GM19025 (cell line): ENCODE data around the gene SUV39H1.

ENCODE experiments used
- ATAC-seq: cut with Tn5 transposase; IDR thresholded peaks from one replicate; pipeline ENCODE4 v1.9.1; 2021; ENCODE audit warnings: mild to moderate bottlenecking, low read depth, moderate library complexity; ENCODE audit not compliant: unreplicated experiment

Gene SUV39H1

DNA sequence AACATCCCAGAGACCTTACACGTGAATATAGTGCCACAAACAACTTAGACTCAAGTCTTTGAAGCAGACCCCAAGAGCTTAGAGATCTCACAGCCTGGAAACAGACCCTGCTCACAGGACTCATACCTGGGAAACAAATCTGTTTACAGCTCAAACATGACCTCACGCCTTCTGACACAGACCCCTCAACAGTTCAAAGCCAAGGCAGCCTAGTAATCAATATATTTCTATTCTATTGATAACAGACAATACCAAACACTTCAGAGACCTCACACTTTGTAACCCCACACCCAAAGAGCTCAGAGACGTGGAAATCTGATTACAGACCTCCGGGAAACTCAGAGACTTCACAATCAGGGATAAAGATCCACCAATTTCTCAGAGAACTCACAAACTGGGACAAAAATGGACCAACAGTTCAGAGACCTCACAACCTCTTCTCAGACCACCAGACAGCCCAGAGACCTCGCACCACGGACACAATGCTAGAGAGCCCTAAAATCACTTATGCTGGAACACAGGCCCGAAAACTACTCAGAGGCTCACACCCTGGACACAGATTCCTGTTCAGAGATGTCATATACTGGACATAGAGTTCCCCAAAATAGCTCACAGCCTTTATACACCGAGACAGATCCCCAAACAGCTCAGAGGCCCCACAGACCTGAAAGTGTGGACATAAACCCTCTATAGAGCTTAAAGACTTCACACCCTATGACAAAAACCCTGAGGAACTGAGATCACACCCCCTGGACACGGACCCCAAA, 14.8 kb downstream of the SUV39H1 start:
- ATAC-seq: no peak

DNA sequence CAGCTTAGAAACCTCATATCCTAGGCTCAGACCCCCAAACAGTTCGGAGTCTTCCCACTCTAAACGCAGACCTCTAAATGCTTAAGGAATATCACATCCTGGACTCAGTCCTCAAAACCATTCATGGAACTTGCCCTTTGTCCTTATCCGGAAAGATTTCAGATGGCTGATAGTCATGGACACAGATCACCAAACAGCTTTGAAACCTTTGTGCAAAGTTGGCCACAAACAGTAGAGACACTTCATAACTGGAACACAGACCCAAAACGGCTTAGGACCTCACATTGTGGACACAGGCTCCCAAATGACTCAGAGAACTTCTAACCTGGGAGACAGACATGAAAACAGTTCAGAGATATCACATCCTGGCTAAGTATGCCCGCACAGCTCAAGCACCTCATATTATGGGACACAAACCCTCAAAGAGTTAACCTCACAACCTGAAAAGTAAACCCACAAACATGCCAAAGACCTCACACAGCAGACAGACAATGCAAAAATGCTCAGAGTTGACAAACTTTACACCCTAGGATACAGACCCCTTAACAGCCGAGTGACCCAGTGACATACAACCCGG, 15.5 kb downstream of the SUV39H1 start:
- no peak for ATAC-seq

DNA sequence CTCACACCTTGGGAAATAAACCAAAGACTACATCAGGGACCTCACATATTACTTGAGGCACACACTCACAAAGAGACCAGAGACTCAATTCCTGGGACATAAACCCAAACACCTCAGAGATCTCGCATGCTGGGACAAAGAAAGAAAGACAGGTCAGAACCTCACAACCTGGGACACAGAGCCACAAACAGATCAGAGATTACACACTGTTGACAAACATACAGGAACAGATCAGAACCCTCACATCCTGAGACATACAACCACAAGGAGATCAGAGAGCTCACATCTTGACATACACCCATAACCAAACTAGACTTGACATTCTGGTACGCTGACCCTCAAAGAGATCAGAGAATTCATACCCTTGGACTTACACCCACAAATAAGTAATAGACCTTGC, 17.3 kb downstream of the SUV39H1 start:
- no peak for ATAC-seq

DNA sequence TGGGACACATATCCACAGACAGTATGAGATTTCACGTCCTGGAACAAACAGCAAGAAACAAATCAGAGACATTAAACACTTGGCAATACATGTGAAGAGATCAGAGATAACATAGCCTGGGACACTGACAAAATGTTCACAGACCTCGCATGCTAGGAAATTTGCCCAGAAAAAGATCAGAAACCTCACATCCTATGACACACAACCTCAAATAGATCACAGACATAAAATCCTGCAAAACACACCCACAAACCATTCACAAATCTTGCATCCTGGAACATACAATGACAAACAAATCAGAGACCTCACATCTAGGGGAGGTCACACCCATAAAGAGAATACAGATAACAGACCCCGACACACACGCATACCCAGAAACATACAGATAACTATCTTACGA, 18.0 kb downstream of the SUV39H1 start:
- ATAC-seq: no peak

DNA sequence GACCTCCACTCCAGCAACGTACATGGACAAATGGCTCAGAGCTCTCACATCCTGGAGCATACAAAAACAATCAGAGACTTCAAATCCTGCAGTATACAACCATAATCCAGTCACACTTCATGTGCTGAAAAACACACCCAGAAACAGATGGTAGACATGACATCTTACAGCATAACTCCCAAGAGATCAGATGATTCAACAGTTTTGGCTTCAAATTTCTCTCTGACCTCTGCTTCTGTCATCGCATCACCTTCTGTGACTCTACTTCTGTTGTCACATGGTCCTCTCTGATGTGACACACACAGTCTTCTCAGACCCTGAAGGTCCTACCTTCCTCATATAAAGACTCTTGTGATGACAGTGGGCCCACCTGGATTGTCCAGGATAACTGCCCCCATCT, 18.5 kb downstream of the SUV39H1 start:
- ATAC-seq: no peak

DNA sequence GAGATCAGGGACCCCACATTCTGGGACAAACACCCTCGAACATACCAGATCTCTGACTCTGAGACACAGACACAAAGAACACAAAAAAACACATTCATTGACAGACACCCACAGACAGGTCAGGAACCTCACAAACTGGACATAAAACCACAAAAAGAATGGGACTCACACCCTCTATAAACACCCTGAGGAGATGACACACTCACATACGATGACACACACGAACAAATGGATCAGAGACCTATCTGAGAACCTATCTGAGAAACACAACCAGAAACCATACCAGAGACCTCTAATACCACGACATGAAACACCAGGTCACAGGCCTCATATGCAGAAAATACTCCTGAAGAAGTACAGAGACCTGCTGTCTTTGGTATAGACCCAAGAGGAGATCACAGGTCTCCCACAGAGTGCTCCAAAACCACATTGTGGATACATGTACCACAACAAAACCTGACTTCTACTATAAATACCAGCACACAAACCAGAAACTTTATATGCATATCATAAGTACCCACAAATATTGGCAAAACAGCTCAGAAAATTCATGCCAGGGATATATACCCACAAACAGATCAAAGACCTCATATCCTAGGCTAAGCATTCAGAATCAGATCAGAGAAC, 19.5 kb downstream of the SUV39H1 start:
- ATAC-seq: no peak

DNA sequence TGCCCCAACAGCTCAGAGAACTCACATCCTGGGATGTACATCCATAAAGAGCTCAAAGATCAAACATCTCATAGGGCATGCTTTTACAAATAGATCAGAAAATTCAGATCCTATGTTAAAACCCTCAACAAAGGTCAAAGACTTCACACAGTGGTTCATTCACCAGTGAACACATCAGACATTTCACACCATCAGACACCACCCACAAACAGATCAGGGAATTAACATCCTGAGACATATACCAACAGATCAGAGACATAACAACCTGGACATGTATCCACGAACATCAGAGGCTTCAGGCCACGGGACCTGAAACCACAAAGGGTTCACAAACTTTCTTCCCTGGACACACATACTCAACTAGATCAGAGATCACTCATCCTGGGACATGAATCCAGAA, 23.4 kb downstream of the SUV39H1 start:
- ATAC-seq: no peak

DNA sequence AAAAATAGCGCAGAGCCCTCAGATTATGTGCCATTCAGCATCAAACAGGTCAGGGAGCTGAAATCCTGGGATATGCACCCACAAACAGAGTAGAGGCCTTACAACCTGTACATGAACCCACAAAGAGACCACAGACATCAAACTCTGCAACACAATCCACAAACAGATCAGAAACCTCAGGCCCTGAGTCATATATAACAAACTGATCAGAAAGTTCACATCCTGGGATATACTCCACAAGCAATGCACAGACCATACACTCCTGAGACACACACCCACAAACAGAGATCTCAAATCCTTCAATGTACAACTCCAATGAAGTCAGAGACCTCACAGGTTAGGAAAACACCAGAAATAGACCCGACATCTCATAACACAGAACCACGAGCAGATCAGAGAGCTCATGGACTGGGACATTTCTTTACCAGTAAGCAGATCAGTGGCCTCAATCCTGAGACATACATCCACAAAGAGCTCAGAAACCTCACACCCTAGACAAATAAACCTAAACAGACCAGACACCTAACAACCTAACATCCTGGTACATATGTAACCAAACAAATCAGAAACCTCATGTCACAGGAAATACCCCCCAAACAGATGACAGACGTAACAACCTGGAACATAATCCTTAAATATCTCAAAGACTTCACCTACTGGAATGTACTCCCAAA, 24.2 kb downstream of the SUV39H1 start:
- no peak for ATAC-seq

DNA sequence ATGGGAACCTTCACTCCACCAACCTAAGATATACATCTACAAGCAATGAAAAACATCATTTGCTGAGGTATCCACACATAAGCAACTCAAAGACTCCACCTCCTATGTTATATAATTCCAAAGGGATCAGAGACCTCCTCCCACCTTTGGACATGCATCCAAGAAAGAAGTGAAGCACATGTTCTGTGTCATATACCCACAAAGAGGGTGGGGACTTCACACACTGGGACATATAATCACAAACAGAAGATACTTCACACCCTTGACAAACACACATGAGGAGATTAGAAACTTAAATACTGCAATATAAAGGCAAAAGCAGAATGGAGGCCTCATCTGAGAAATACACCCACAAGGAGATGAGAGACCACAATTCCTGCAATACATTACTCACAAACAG, 25.4 kb downstream of the SUV39H1 start:
- ATAC-seq: no peak

DNA sequence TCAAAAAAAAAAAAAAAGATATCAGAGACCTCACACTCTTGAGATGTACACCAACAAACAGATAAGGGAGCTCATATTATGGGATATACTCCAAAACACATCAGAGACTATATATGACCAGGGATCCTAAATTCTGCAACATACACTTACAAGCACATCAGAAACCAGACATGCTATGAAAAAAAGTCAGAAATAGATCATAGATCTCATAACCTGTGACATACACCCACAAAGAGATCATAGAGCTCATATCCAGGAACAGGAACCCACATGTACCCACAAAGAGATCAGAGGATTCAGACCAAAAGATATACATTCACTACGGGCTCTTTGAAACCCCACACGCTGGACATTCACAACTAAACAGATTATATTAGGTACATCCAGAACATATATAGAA, 30.1 kb downstream of the SUV39H1 start:
- ATAC-seq: no peak

DNA sequence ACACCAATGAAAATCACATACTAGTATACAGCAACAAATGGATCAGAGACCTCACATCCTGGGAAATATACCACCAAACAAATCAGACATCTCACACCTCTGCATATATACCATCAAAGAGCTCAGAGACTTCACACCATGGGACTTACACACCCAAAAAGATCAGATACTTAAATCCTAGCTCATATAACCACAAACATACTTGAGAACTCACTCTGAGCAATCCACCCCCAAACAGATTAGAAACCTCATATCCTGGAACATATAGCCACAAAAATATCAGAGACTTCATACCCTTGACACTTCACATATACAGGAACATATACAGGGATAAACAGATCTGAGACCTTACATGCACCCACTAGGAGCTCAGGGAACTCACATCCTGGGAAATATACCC, 32.1 kb downstream of the SUV39H1 start:
- ATAC-seq: no peak

DNA sequence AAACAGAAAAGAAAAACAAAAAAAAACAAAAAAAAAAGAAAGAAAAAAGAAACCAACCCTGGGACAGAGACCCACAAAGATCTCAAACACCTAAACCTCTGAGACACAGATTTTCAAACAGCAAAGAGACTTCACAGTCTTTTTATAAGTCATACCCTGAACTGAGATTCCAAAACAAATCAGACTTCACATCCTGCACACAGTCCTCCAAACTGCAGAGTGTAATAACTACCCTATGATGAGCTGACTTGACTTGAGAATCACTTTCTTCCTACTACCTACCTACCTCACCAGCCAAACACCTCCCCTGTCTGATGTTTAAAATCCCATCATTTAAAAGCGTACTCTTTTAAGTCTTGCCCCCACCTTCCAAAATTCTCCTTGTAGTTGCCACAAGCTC, 39.8 kb downstream of the SUV39H1 start:
- ATAC-seq: no peak

DNA sequence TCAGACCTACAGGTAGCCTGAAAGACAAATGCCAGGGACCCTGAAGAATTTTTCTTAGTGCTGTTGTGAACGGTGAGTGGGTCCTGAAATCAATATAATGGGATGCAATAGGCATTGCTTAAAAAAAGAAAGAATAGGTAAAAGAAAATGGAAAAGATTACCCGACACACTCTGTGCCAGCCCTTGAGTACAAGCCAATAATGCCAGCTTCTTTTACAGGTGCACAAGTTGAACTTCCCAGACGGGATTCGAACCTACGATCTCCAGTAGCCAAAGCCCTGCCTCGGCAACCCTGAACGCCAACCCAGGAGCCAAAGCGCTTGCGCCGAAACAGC, 40.3 kb downstream of the SUV39H1 start:
- no peak for ATAC-seq

DNA sequence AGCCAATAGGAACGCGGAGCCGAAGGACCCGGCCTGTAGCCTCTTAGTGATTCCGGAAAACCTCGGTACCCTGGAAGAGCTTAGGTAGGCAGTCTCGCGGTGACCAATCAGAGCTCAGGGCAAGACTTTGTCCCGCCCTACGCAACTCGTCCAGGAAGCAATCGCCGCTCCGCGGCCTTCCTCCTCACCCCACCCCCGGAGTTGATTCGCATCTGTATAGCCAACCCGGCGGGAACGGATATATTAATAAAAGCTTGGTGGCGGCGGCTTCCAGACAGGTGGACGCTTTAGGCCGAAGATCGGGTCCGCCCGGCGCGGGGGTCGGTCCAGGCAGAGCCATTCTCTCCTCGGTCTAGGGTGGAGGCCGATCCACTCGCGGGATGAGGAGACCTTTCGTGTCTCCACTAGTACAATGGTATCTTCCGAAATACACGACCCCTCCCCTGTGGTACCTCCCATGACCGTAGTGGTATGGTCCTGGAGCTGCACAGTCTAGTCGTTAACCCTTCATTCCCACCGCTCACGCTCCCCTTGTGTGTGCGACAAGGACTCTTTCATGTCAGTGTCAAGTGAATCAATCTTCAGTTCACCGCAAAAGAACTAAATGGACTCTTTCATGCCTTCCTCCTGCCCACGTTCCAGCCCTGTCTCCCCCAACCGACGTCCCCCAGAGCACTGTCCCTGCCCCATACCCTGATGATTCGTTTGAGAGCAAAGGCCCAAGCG, 40.8 kb downstream of the SUV39H1 start:
- peak; percentile 97 for ATAC-seq

DNA sequence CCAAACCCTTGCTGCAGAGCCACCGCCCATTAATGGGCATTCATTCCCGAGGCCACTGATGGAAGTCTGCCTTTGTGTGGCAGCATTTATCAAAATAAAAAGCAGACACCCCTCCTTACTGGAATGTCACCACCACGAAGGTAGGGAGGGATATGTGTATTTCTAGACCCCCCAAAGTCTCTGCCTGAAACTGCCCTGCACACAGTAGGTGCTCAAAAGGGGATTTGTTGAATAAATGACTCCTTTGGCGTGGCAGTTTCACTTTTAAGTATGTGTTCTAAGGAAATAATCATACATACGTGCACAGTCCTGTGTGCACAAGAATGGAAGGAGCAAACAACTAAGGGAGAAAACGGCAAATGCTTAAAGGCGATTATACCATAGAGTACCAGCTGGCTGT, 41.4 kb downstream of the SUV39H1 start:
- no peak for ATAC-seq

DNA sequence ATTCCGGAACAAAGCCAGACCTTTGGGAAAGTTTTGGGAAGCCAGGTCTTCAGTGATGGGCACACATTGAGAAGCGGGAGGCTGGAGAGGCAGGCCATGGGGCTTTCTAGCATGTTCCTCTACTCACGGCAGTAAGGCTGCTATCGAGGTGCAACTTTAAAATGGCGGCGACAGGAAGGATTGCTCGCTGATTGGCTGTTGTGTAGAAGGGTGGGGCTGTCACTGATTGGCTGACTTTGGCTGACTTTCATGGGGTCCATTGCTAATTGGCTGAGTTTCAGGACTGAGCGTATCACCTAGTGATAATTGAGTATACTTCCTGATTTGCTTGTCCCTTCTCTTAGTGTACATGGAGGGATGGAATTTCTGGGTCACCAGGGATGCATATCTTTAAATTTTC, 45.3 kb downstream of the SUV39H1 start:
- no peak for ATAC-seq

DNA sequence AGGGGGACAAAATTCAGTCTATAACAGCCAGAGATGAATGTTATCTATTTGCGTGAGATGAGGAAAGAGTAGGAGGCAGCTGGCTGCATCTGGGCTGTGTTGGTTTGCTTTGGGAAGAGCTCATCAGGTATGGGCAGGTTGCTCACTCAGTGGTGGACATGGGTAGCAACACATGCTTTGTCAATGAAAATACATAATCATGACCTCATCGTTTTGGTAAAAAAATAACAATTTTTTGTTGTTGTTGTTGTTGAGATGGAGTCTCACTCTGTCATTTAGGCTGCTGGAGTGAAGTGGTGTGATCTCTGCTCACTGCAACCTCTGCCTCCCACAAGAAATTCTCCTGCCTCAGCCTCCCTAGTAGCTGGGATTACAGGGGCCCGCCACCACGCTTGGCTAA, 48.7 kb downstream of the SUV39H1 start:
- ATAC-seq: no peak

DNA sequence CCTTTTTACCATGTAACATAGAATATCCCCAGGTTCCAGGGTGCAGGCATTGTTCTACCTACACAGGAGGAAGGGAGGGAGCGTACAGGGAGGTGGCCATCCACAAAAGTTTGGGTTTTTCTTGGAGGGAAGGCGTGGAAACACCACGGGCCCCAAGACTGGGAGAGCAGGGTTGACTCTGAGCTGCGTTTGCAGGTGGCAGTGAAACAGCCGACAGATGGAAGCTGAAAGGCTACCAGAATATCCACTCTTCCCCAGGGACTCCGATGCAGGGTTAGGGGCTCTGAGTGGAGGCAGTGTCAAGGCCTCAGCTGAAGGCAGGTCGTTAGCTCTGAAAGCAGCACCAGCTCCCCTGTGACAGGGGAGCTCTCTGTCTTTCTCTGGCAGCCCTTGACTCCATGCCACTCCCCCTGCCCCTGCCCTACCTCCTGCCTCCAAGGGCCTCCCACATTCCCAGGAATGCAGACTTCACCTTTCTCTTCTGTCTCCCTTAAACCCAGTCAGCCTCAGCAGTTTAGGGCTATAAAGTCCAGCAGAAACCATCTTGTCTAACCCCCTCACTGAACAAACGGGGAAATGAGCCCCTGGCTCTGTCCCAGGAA, 51.0 kb downstream of the SUV39H1 start:
- no peak for ATAC-seq

DNA sequence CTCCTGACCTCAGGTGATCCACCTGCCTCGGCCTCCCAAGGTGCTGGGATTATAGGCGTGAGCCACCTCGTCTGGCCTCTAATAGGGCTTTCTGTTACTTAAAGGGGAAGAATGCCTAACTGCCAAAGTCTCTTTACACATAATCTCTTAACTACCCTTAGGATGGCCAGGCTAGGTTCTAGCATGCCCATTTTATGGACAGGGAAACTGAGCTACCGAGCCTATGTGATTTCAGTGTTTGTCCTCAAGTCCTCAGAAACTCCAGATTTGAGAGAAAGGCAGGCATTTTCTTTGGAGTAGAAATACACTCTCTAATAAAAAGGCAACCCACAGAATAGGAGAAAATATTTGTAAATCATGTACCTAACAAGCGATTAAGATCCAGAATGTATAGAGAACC, 52.6 kb downstream of the SUV39H1 start:
- ATAC-seq: no peak

DNA sequence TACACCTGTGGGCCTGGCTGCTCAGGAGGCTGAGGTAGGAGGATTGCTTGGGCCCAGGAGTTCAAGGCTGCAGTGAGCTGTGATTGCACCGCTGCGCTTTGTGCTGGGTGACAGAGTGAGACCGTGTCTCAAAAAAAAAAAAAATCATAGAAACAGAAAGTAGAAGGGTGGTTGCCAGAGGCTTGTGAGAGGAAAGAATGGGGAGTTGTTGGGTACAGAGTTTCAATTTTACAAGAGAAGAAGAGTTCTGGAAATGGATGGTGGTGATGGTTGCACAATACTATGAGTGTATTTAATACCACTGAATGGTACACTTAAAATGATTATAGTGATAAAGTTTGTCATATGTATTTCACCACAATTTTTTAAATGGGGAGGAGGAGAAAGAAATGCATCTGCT, 54.8 kb downstream of the SUV39H1 start:
- no peak for ATAC-seq

DNA sequence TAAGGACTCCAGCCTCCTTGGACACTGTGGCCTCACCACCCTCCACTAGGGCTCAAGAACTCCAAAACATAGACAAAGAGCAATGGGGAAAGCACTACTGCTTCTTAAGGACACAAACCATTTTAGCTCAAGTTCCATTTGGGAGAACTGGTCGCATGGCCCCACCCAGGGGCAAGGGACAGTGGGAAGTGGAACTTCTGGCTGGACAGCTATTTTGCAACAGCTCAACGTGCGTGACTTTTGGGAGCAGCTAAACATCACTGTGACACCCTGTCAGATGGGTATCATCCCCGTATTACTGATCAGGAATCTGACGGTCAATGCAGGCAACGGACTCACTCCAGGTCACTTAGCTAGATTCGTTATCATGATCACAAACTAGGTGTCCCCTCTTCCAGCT, 56.0 kb downstream of the SUV39H1 start:
- ATAC-seq: no peak
